SH-SY5Y (cell line): ENCODE data around the gene CHCHD3.

Experiments
- GATA2 ChIP-seq: IDR thresholded peaks from 2 replicates; pipeline ENCODE4 v1.6.1; 2011; ENCODE audit warnings: mild to moderate bottlenecking, low read depth, low read length
- GATA3 ChIP-seq: IDR thresholded peaks from 2 replicates; pipeline ENCODE4 v1.6.1; 2011; ENCODE audit warnings: low read depth, mild to moderate bottlenecking, low read length, moderate library complexity

- TF ChIP-seq GATA3 (no peak), GATA2 (no peak)
Observed at GRCh38 chr7:133036289-133036688, 45.6 kb downstream of the CHCHD3 start.
